Uterus (tissue), 2 donors: ENCODE measurements around the gene UGT1A6.

Source experiments
- CTCF ChIP-seq, 4 experiments: fragments of 200-600 bp in 2 of 4; fragments of 450-650 bp in 2 of 4; sonication (generic) in 2 of 4; IDR thresholded peaks; one replicate each; pipeline ENCODE4 v1.5.1; 2016 to 2019; ENCODE audit warnings: antibody characterized with exemption in 4 of 4, mild to moderate bottlenecking in 2 of 4, moderate library complexity in 1 of 4
- POLR2A ChIP-seq, 2 donors: fragments of 450-650 bp; IDR thresholded peaks; one replicate each; pipeline ENCODE4 v1.6.1; 2016; ENCODE audit warnings: antibody characterized with exemption in 2 of 2, mild to moderate bottlenecking in 1 of 2, moderate library complexity in 1 of 2

- TF ChIP-seq CTCF (IDR thresholded peaks at IDR 0.05) = no peak
- no peak for TF ChIP-seq POLR2A (IDR thresholded peaks at IDR 0.05)
These were observed 100.0 kb downstream of the UGT1A6 start for GRCh38 chr2:233792720-233793119.
